Left lung (tissue), 10 donors: ENCODE data around the gene ELL3. TPM values are rescaled to one million over a fixed set of nuclear protein-coding genes. Genes with fewer than 3 reads are reported as not detected.

ENCODE experiments used
- ATAC-seq: fragments of 200-7000 bp; cut with Tn5 transposase; one replicate; pipeline ENCODE4 v1.9.1; 2020; ENCODE audit warnings: moderate library complexity
- DNase-seq, 4 donors: peaks; one replicate each; pipeline ENCODE4 v3.0.0-alpha.2; 2013 to 2020
- H3K27ac ChIP-seq, 2 donors: fragments of 200-600 bp; sonication (generic) in 1 of 2; one replicate each; pipeline versions ENCODE4 v1.5.0 to v1.8.0; 2020 to 2021
- H3K27me3 ChIP-seq, 2 donors: fragments of 200-600 bp; sonication (generic) in 1 of 2; one replicate each; pipeline versions ENCODE4 v1.5.0 to v1.8.0; 2020 to 2021
- H3K36me3 ChIP-seq, 2 donors: fragments of 200-600 bp; sonication (generic) in 1 of 2; one replicate each; pipeline versions ENCODE4 v1.5.0 to v1.8.0; 2020 to 2021
- H3K4me1 ChIP-seq, 2 donors: fragments of 200-600 bp; one replicate each; pipeline ENCODE4 v1.8.0; 2021
- H3K4me3 ChIP-seq, 2 donors: fragments of 200-600 bp; sonication (generic) in 1 of 2; one replicate each; pipeline versions ENCODE4 v1.5.0 to v1.8.0; 2020 to 2021; ENCODE audit warnings: mild to moderate bottlenecking in 1 of 2
- H3K9me3 ChIP-seq, 2 donors: fragments of 200-600 bp; sonication (generic) in 1 of 2; one replicate each; pipeline versions ENCODE4 v1.5.0 to v1.8.0; 2020 to 2021
- intact Hi-C, 2 donors: fragments of 100-400 bp; cut with DNase I; formaldehyde crosslinking; loops; one replicate each; pipeline versions ENCODE4 v1.11.2 to v1.14.2; 2022
- polyA plus RNA-seq, 6 donors: library from polyadenylated mRNA; unstranded; fragments of 120-200 nt; gene quantifications; one replicate each; pipeline ENCODE4 v1.2.1, GENCODE V29; 2013; ENCODE audit not compliant: insufficient read length in 6 of 6
- total RNA-seq, 2 donors: library from RNA; stranded (reverse); fragmentation: NEBNext Ultra II Directional; extraction: Animal tissue kit (Norgen Biotek cat#: 25700); gene quantifications; one replicate each; pipeline ENCODE4 v1.2.1, GENCODE V29; 2021
- TF ChIP-seq, protein P1 (sequence below), 2 donors: fragments of 200-600 bp; sonication (generic) in 1 of 2; IDR thresholded peaks; one replicate each; pipeline versions ENCODE4 v1.5.0 to v1.8.0; 2021; ENCODE audit warnings: antibody characterized with exemption in 2 of 2
- donor health status: DM: no; HTN: yes; CAD: no.
- donor health status: DM: no; HTN: no; CAD: no.

Gene ELL3
- total and polyA plus RNA-seq, 8 donors: 4.4 to 14.5 (median 6.1) TPM

DNA sequence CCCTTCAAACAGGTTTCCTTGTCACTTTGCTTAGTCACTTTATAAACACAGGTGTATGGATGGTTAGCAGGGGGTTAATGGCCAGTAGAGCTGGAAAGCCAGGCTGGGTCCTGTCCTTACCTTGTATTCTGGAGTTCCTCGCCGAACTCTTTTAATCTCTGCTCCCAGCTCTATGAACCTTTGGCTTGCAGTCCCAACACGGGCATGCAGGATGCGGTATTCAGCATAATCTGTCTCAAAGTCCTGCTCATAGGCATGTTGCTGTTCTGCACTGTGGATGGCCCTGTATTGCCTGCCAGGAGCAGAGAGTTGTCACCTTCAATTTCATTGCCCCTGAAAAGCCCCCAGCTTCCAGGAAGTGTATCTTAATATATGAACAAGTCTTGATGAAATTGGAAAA lies 2.7 kb downstream of the ELL3 start:
- intact Hi-C loops: no loop called here
- Histone ChIP-seq H3K9me3 (no peaks in the 10 kb centered on the region), H3K27ac (no peak overlapping the region)

DNA sequence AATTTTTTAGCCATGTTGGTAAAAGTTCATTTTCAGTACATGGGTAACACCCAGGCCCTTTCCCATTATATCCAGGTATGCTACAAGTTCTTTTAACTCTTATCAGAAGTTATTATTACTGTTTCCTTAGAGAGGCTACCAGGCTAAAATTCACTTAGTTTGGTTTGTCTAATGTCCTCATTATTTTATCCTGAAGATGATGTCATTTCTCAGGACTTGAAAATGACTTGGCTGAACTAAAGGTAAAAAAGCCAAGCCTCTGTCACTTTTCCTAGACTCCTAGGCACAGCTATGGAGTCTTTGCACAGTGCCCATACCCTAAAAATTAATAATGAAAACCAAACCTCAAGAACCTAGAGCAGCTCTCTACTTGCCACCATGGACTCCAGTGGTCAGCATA lies 4.1 kb downstream of the ELL3 start:
- intact Hi-C loops: no loop called here
- DNase-seq (no peak), ATAC-seq (no peak)
- Histone ChIP-seq H3K4me3 (no peak overlapping the region), H3K9me3 (no peaks in the 10 kb centered on the region), H3K36me3 (peaks cover 0 to 69% of the 10 kb centered on the region in 2 donors), H3K27me3 (no peaks in the 10 kb centered on the region), H3K4me1 (peaks cover 0 to 32% of the 10 kb centered on the region in 2 donors), H3K27ac (peak overlapping the region in 1 of 2 donors; percentile 30)
- TF ChIP-seq, protein P1, sequence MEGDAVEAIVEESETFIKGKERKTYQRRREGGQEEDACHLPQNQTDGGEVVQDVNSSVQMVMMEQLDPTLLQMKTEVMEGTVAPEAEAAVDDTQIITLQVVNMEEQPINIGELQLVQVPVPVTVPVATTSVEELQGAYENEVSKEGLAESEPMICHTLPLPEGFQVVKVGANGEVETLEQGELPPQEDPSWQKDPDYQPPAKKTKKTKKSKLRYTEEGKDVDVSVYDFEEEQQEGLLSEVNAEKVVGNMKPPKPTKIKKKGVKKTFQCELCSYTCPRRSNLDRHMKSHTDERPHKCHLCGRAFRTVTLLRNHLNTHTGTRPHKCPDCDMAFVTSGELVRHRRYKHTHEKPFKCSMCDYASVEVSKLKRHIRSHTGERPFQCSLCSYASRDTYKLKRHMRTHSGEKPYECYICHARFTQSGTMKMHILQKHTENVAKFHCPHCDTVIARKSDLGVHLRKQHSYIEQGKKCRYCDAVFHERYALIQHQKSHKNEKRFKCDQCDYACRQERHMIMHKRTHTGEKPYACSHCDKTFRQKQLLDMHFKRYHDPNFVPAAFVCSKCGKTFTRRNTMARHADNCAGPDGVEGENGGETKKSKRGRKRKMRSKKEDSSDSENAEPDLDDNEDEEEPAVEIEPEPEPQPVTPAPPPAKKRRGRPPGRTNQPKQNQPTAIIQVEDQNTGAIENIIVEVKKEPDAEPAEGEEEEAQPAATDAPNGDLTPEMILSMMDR (IDR thresholded peaks at IDR 0.05): no peak

More for the DNA sequence above, 2.7 kb downstream of the ELL3 start:
- Histone ChIP-seq H3K4me1 (peaks cover 0 to 38% of the 10 kb centered on the region in 2 donors), H3K4me3 (no peak overlapping the region), H3K36me3 (peaks cover 0 to 55% of the 10 kb centered on the region in 2 donors), H3K27me3 (no peaks in the 10 kb centered on the region)
- TF ChIP-seq, protein P1 (IDR thresholded peaks at IDR 0.05): no peak
- no peak for DNase-seq
- ATAC-seq: no peak

DNA sequence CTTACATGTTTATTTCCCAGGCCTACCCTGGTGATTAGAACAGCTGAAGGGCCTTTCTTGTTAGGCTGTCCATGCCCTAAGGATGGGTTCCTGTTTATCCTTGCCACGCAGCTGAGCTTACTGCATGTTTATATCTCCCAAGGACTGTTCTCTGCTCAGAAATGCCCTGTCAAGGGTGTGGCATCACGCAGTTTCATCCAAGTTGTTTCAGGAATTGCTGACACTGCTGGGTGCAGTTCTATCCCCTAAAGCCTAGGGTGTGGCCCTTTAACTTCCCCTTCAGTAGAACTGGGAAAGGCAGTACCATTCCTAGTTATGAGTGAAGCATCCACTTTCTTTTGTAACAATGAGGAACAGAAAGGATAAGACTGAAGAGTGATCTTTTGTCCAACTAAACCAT lies 5.0 kb downstream of the ELL3 start:
- TF ChIP-seq, protein P1 (IDR thresholded peaks at IDR 0.05): no peak
- H3K4me3 ChIP-seq: no peak overlapping the region
- no peaks in the 10 kb centered on the region for H3K9me3 ChIP-seq
- ATAC-seq (no peak), DNase-seq (no peak)
- intact Hi-C loops: no loop called here
- no peaks in the 10 kb centered on the region for H3K27me3 ChIP-seq
- peaks cover 0 to 27% of the 10 kb centered on the region in 2 donors for H3K4me1 ChIP-seq
- peak overlapping the region in 1 of 2 donors; percentile 30 for H3K27ac ChIP-seq
- H3K36me3 ChIP-seq: peaks cover 0 to 77% of the 10 kb centered on the region in 2 donors

DNA sequence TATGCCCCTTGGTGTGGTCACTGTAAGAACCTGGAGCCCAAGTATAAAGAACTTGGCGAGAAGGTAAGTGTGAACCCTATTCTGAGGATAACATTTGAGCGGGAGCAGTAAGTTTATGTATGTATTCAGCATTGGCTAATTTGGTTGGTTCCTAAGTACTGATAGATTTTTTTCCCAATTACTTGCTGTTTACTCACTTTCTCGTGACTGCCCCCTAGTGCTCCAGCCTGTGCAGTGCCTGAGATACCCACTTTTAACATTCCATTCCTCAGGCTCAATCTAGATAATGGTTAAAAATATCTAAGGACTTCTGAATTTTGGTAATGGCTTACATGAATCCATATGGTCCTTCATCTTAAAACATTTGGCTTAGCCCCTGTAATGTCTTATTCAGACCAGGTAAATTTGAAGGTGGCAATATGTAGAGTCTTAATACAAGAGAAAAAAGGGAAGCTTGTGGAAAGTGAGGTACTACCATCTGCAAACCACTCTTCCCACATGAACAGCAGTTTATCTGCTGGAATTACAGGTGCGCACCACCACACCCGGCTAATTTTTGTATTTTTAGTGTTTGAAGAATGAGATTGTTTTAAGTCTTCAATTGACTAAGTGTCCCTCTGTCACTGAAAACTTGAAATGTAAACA lies 7.1 kb downstream of the ELL3 start:
- peak; percentile 86 for ATAC-seq

DNA sequence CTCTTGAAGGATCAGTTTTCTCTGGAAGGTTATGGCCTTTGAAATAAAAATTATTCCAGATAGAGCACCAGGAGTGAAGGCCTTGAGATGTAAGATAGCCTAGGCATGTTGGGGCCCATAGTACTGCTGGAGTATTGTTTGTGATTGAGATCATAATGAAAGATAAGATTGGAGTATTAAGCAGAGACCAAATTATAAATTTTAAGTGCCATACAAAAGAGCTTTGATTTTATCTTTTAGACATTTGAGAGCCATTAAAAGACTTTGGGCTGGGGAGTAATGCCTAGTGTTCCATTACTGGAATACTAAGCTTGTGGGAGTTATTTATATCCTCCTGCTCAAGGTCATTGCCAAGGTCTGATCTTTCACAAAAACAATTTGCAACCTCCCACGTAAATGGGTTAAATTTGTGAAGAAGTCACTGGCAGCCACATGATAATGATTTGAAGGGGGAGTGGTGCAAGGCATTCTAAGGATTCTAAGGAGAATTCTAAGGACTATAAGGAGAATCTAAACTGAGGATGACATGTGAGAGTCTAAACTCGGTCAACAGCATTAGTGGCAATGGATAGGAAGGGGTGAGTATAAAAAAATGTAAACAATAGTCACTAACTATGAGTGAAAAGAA lies 12.8 kb downstream of the ELL3 start:
- intact Hi-C loops: no loop called here
- no peak for DNase-seq
- Histone ChIP-seq H3K4me1 (no peaks in the 10 kb centered on the region), H3K36me3 (peaks cover 0 to 100% of the 10 kb centered on the region in 2 donors), H3K27me3 (no peaks in the 10 kb centered on the region), H3K4me3 (no peak overlapping the region), H3K27ac (no peak overlapping the region), H3K9me3 (no peaks in the 10 kb centered on the region)
- TF ChIP-seq, protein P1 (IDR thresholded peaks at IDR 0.05): no peak
- no peak for ATAC-seq

More for the DNA sequence above, 7.1 kb downstream of the ELL3 start:
- Histone ChIP-seq H3K9me3 (no peaks in the 10 kb centered on the region), H3K36me3 (peaks cover 0 to 98% of the 10 kb centered on the region in 2 donors), H3K4me3 (no peak overlapping the region), H3K4me1 (peaks cover 0 to 15% of the 10 kb centered on the region in 2 donors), H3K27ac (no peak overlapping the region), H3K27me3 (no peaks in the 10 kb centered on the region)
- peak in 3 of 4 donors; percentile 15 to 52 (median 47) for DNase-seq
- TF ChIP-seq, protein P1 (IDR thresholded peaks at IDR 0.05): peak; percentile 73 to 75
- intact Hi-C loops: no loop called here
